Measurements from ENCODE around the gene NFIC. TPM values are rescaled to one million over a fixed set of nuclear protein-coding genes. Genes with fewer than 3 reads are reported as not detected.
A peak's percentile ranks its signal among the peaks of the same experiment; 100 is the strongest.

NFIC gene
- polyA plus RNA-seq, 2 of the 4 experiments (the other 2 are of a cell fraction) = 2.6 to 34.9 TPM

DNA sequence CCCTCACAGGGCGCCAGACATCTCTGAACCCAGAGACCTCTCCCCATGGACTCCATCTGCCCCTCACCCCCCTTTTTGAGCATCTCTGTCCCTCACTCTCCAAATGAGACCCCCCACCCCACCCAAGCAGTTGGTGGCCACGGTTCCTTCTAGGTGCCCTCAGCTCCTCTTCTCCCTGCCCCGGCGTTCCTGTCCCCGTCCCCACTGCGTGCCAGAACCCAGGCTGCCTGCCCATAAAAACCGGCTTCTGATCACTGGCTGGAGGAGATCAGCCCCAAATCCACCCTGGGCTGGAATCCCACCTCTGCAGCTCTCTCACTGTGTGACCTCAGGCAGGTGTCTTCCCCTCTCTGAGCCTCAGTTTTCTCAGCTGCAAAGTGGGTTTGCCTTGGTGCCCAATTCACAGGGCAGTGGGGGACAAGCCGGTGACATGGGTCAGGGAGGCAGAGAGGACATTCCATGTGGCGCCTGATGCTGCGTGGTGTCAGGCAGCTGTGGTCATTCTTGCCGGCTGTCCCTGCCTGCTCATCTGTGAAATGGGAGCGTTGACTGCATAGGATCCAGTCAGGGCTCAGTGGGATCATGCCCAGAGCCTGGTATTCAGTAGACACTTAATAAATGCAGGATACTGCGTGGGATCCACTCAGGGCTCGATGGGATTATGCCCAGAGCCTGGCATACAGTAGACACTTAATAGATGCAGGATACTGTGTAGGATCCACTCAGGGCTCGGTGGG is 88.4 kb downstream of the NFIC start:
- peaks cover 65% of the 10 kb centered on the region for H3K4me1 ChIP-seq
- no peak overlapping the region for H3K4me3 ChIP-seq
- ATAC-seq = no peak
- 96% methylated on average over 9 of the region's 15 CpGs for WGBS (ENCODE audit: missing lambda C conversion rate)
- DNase-seq (ENCODE audit: low read depth in 1 of 2, low spot score in 1 of 2) = no peak
- ChIA-PET CTCF (interaction anchor here (0.7 kb wide), 1 partner anchor 46 kb away, joined by 3 read pairs; no protein-coding TSS in a partner anchor), POLR2A (no interaction called here)
- H3K27ac ChIP-seq = peak overlapping the region in 1 of 2 experiments; percentile 95; a peak in 3 of 6 replicates
- TF ChIP-seq BCL3 (IDR thresholded peaks at IDR 0.05) = no peak
- no peak for TF ChIP-seq HEYL (CRISPR knock-in tag; IDR thresholded peaks at IDR 0.05)
- TF ChIP-seq NPAS2 (CRISPR knock-in tag; IDR thresholded peaks at IDR 0.05; ENCODE audit: borderline replicate concordance) = no peak
- TF ChIP-seq, protein P1, sequence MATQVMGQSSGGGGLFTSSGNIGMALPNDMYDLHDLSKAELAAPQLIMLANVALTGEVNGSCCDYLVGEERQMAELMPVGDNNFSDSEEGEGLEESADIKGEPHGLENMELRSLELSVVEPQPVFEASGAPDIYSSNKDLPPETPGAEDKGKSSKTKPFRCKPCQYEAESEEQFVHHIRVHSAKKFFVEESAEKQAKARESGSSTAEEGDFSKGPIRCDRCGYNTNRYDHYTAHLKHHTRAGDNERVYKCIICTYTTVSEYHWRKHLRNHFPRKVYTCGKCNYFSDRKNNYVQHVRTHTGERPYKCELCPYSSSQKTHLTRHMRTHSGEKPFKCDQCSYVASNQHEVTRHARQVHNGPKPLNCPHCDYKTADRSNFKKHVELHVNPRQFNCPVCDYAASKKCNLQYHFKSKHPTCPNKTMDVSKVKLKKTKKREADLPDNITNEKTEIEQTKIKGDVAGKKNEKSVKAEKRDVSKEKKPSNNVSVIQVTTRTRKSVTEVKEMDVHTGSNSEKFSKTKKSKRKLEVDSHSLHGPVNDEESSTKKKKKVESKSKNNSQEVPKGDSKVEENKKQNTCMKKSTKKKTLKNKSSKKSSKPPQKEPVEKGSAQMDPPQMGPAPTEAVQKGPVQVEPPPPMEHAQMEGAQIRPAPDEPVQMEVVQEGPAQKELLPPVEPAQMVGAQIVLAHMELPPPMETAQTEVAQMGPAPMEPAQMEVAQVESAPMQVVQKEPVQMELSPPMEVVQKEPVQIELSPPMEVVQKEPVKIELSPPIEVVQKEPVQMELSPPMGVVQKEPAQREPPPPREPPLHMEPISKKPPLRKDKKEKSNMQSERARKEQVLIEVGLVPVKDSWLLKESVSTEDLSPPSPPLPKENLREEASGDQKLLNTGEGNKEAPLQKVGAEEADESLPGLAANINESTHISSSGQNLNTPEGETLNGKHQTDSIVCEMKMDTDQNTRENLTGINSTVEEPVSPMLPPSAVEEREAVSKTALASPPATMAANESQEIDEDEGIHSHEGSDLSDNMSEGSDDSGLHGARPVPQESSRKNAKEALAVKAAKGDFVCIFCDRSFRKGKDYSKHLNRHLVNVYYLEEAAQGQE (IDR thresholded peaks at IDR 0.05) = no peak
- no peak for TF ChIP-seq RAD21 (conservative IDR thresholded peaks at IDR 0.05 in 1 of 2, IDR thresholded peaks at IDR 0.05 in 1 of 2)
- TF ChIP-seq KDM1A (IDR thresholded peaks at IDR 0.05; ENCODE audit: low read depth) = 0 out of 2 replicates have a peak, but pooled peaks have one; percentile 25
- no peaks in the 10 kb centered on the region for H3K9me3 ChIP-seq
- no peak overlapping the region for H3K4me2 ChIP-seq
- FAIRE-seq = no peak

- ATAC-seq (no peak), FAIRE-seq (no peak), DNase-seq (ENCODE audit: low read depth in 1 of 2, low spot score in 1 of 2) (no peak)
- ChIA-PET POLR2A (no interaction called here), CTCF (interaction anchor here (0.7 to 1.0 kb wide), 2 partner anchors 8 to 17 kb away, joined by 3 to 5 read pairs; no protein-coding TSS in a partner anchor)
- Histone ChIP-seq H3K4me3 (no peak overlapping the region), H3K9me3 (no peaks in the 10 kb centered on the region), H3K4me1 (peaks cover 68% of the 10 kb centered on the region), H3K27ac (peak overlapping the region; percentile 91 to 95; a peak in 4 of 6 replicates), H3K4me2 (no peak overlapping the region)
- 59% methylated on average over 7 of the region's 7 CpGs for WGBS (ENCODE audit: missing lambda C conversion rate)
- TF ChIP-seq ZC3H11A (IDR thresholded peaks at IDR 0.05) = no peak
- TF ChIP-seq, protein P2, sequence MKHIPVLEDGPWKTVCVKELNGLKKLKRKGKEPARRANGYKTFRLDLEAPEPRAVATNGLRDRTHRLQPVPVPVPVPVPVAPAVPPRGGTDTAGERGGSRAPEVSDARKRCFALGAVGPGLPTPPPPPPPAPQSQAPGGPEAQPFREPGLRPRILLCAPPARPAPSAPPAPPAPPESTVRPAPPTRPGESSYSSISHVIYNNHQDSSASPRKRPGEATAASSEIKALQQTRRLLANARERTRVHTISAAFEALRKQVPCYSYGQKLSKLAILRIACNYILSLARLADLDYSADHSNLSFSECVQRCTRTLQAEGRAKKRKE (CRISPR knock-in tag; IDR thresholded peaks at IDR 0.05; ENCODE audit: low read depth) = no peak
- no peak for TF ChIP-seq KDM1A (IDR thresholded peaks at IDR 0.05; ENCODE audit: low read depth)
- TF ChIP-seq ZFP36 (IDR thresholded peaks at IDR 0.05; ENCODE audit: borderline replicate concordance, partially characterized antibody) = no peak
- no peak for TF ChIP-seq FOXS1 (CRISPR knock-in tag; IDR thresholded peaks at IDR 0.05)
- TF ChIP-seq CBX8 (IDR thresholded peaks at IDR 0.05) = no peak
- no peak for TF ChIP-seq RNF2 (IDR thresholded peaks at IDR 0.05; ENCODE audit: borderline replicate concordance, low read depth)
- no peak for TF ChIP-seq EHMT2 (IDR thresholded peaks at IDR 0.05; ENCODE audit: low read depth)
- TF ChIP-seq MYC (IDR thresholded peaks at IDR 0.05; ENCODE audit: borderline replicate concordance, low read length) = no peak
- TF ChIP-seq RAD21 (conservative IDR thresholded peaks at IDR 0.05 in 1 of 2, IDR thresholded peaks at IDR 0.05 in 1 of 2) = no peak
- no peak for TF ChIP-seq ZSCAN20 (CRISPR knock-in tag; IDR thresholded peaks at IDR 0.05)
- TF ChIP-seq TP53 (CRISPR knock-in tag; IDR thresholded peaks at IDR 0.05) = no peak
- TF ChIP-seq CEBPB (IDR thresholded peaks at IDR 0.05) = no peak
- no peak for TF ChIP-seq ESRRA (IDR thresholded peaks at IDR 0.05; ENCODE audit: borderline replicate concordance, low read length)
- TF ChIP-seq MAX (IDR thresholded peaks at IDR 0.05) = no peak
- TF ChIP-seq POLR2AphosphoS2 (conservative IDR thresholded peaks at IDR 0.05; ENCODE audit: low read length) = no peak
- TF ChIP-seq BCL3 (IDR thresholded peaks at IDR 0.05) = no peak
- TF ChIP-seq KDM5A (IDR thresholded peaks at IDR 0.05) = no peak
- no peak for TF ChIP-seq MAZ (IDR thresholded peaks at IDR 0.05; ENCODE audit: borderline replicate concordance, low read depth, low read length)
- no peak for TF ChIP-seq ELK1 (IDR thresholded peaks at IDR 0.05; ENCODE audit: low read depth, low read length)
Observed at GRCh38 chr19:3455393-3455955, 89.1 kb downstream of the NFIC start.

Measured in A549 (cell line).